NCI-H510A (cell line): ENCODE measurements around the gene PSAPL1.

Experiments used
- DNase-seq: peaks from one replicate; lab custom pipeline; 2025; lab: John Stamatoyannopoulos, UW

PSAPL1 gene

GRCh38 chr4:7434766-7435150 lies at the start of gene PSAPL1:
Gene PSAPL1 (minus strand): TSS chr4:7434930. CDS start chr4:7434879, 51 bp downstream.
- DNase-seq = peak; percentile 52

GRCh38 chr4:7481227-7481626 lies 46.5 kb upstream of the PSAPL1 start:
- DNase-seq = no peak

- no peak for DNase-seq
Observed at GRCh38 chr4:7480423-7480822, 45.7 kb upstream of the PSAPL1 start.

GRCh38 chr4:7478665-7479064 lies 43.9 kb upstream of the PSAPL1 start:
- no peak for DNase-seq

GRCh38 chr4:7477695-7478094 lies 43.0 kb upstream of the PSAPL1 start:
- DNase-seq = no peak

GRCh38 chr4:7476820-7477219 lies 42.1 kb upstream of the PSAPL1 start:
- no peak for DNase-seq

GRCh38 chr4:7475207-7475606 lies 40.5 kb upstream of the PSAPL1 start:
- no peak for DNase-seq

GRCh38 chr4:7474320-7474719 lies 39.6 kb upstream of the PSAPL1 start:
- DNase-seq = no peak

- no peak for DNase-seq
Observed at GRCh38 chr4:7473081-7473480, 38.4 kb upstream of the PSAPL1 start.

GRCh38 chr4:7472442-7473013 lies 37.8 kb upstream of the PSAPL1 start:
- no peak for DNase-seq

- DNase-seq = no peak
Observed at GRCh38 chr4:7470522-7471128, 35.9 kb upstream of the PSAPL1 start.

GRCh38 chr4:7470111-7470510 lies 35.4 kb upstream of the PSAPL1 start:
- no peak for DNase-seq

GRCh38 chr4:7469023-7469422 lies 34.3 kb upstream of the PSAPL1 start:
- DNase-seq = no peak

- no peak for DNase-seq
Observed at GRCh38 chr4:7467471-7467870, 32.7 kb upstream of the PSAPL1 start.

- DNase-seq = no peak
Observed at GRCh38 chr4:7466904-7467303, 32.2 kb upstream of the PSAPL1 start.

- no peak for DNase-seq
Observed at GRCh38 chr4:7466215-7466614, 31.5 kb upstream of the PSAPL1 start.

GRCh38 chr4:7465017-7465416 lies 30.3 kb upstream of the PSAPL1 start:
- no peak for DNase-seq

- DNase-seq = no peak
Observed at GRCh38 chr4:7464259-7464655, 29.5 kb upstream of the PSAPL1 start.

GRCh38 chr4:7463566-7464258 lies 29.0 kb upstream of the PSAPL1 start:
- DNase-seq = no peak

- peak; percentile 51 for DNase-seq
Observed at GRCh38 chr4:7462509-7462971, 27.8 kb upstream of the PSAPL1 start.

- no peak for DNase-seq
Observed at GRCh38 chr4:7461230-7461629, 26.5 kb upstream of the PSAPL1 start.

- DNase-seq = no peak
Observed at GRCh38 chr4:7460566-7460965, 25.8 kb upstream of the PSAPL1 start.

- no peak for DNase-seq
Observed at GRCh38 chr4:7459471-7459870, 24.7 kb upstream of the PSAPL1 start.

- DNase-seq = no peak
Observed at GRCh38 chr4:7458477-7458876, 23.7 kb upstream of the PSAPL1 start.
